Right cardiac atrium (tissue), 5 donors: ENCODE results near the gene UCKL1. TPM values are rescaled to one million over a fixed set of nuclear protein-coding genes. Genes with fewer than 3 reads are reported as not detected.

ENCODE experiments used
- ATAC-seq, 2 donors: fragments of 200-7000 bp; cut with Tn5 transposase; one replicate each; pipeline versions ENCODE4 v1.8.0 to v1.9.1; 2020; ENCODE audit warnings: moderate library complexity in 2 of 2, mild to moderate bottlenecking in 1 of 2
- DNase-seq, 3 donors: peaks; one replicate each; pipeline ENCODE4 v3.0.0-alpha.2; 2020
- H3K27ac ChIP-seq: one replicate; pipeline ENCODE4 v1.5.1; 2013; ENCODE audit warnings: mild to moderate bottlenecking, low read length, control low read depth, moderate library complexity
- H3K27me3 ChIP-seq: one replicate; pipeline ENCODE4 v1.6.1; 2013; ENCODE audit not compliant: control insufficient read depth, insufficient read depth
- H3K4me1 ChIP-seq: one replicate; pipeline ENCODE4 v1.6.1; 2013; ENCODE audit warnings: low read length; ENCODE audit not compliant: control insufficient read depth, insufficient read depth
- H3K4me3 ChIP-seq: one replicate; pipeline ENCODE4 v1.5.1; 2013; ENCODE audit warnings: low read length, control low read depth
- H3K9me3 ChIP-seq: one replicate; pipeline ENCODE4 v1.6.1; 2013; ENCODE audit warnings: low read length; ENCODE audit not compliant: control insufficient read depth
- WGBS: extraction: QIAGEN DNeasy Blood & Tissue Kit; methylation state at CpG from one replicate; pipeline ENCODE4 v1.1.7; 2013; 5-methylcytosine and 5-hydroxymethylcytosine counted together
- intact Hi-C, 4 donors: fragments of 100-400 bp; cut with DNase I; formaldehyde crosslinking; loops; one replicate each; pipeline versions ENCODE4 v1.11.0 to v1.14.0; 2022 to 2023
- polyA plus RNA-seq: library from polyadenylated mRNA; stranded (reverse); fragments of 200-250 nt; gene quantifications from one replicate; pipeline ENCODE4 v1.2.3, GENCODE V29; 2013
- total RNA-seq, 4 donors: library from RNA; stranded (reverse); fragmentation: NEBNext Ultra II Directional; extraction: Animal tissue kit (Norgen Biotek cat#: 25700); gene quantifications; one replicate each; pipeline ENCODE4 v1.2.1, GENCODE V29; 2021
- donor health status: healthy with polysubstance abuse.
- donor health status: DM: no; HTN: yes; CAD: no.
- donor health status: DM: no; HTN: no; CAD: no.
- donor health status: DM: no; HTN: yes; CAD: no; lungs with severe emphysema.
- donor health status: DM: yes; HTN: yes; CAD: no.

UCKL1 gene
- total and polyA plus RNA-seq, 5 donors: 35.5 to 47.0 (median 42.9) TPM

GRCh38 chr20:63958471-63958870 is 2.3 kb upstream of the UCKL1 start:
- ATAC-seq: no peak
- no peaks in the 10 kb centered on the region for H3K27me3 ChIP-seq
- no peak for DNase-seq
- 65% methylated on average over 4 of the region's 4 CpGs for WGBS
- intact Hi-C loops: loop anchor here in 1 of 4 donors (5.0 kb wide), 1 partner anchor 51 kb away; no protein-coding TSS in a partner anchor
- no peaks in the 10 kb centered on the region for H3K9me3 ChIP-seq
- H3K4me1 ChIP-seq: peaks cover 3% of the 10 kb centered on the region
- no peak overlapping the region for H3K4me3 ChIP-seq
- H3K27ac ChIP-seq: no peak overlapping the region

GRCh38 chr20:63957690-63958441 is 1.6 kb upstream of the UCKL1 start:
- 45% methylated on average over 13 of the region's 13 CpGs for WGBS
- Histone ChIP-seq H3K4me3 (no peak overlapping the region), H3K27ac (no peak overlapping the region), H3K4me1 (peaks cover 3% of the 10 kb centered on the region), H3K27me3 (no peaks in the 10 kb centered on the region), H3K9me3 (no peaks in the 10 kb centered on the region)
- DNase-seq: peak in 2 of 3 donors; percentile 63 to 76
- peak in 1 of 2 donors; percentile 1 for ATAC-seq
- intact Hi-C loops: loop anchor here in 1 of 4 donors (5.0 kb wide), 1 partner anchor 51 kb away; no protein-coding TSS in a partner anchor

- intact Hi-C loops: loop anchor here in 1 of 4 donors (5.0 kb wide), 1 partner anchor 50 kb away; no protein-coding TSS in a partner anchor
- ATAC-seq: peak; percentile 64 to 71
- Histone ChIP-seq H3K4me3 (peak overlapping the region; percentile 41), H3K27ac (no peak overlapping the region), H3K27me3 (no peaks in the 10 kb centered on the region), H3K4me1 (peaks cover 5% of the 10 kb centered on the region), H3K9me3 (no peaks in the 10 kb centered on the region)
- WGBS: 3% methylated on average over 28 of the region's 28 CpGs
- peak; percentile 80 to 92 (median 92) for DNase-seq
These were observed 931 bp upstream of the UCKL1 start for GRCh38 chr20:63957004-63957689.

GRCh38 chr20:63956664-63957003 is 418 bp upstream of the UCKL1 start:
- H3K9me3 ChIP-seq: no peaks in the 10 kb centered on the region
- intact Hi-C loops: loop anchor here in 1 of 4 donors (5.0 kb wide), 1 partner anchor 49 kb away; no protein-coding TSS in a partner anchor
- WGBS: under 1% methylated on average over 15 of the region's 15 CpGs
- peak overlapping the region; percentile 41 for H3K4me3 ChIP-seq
- peaks cover 8% of the 10 kb centered on the region for H3K4me1 ChIP-seq
- H3K27ac ChIP-seq: no peak overlapping the region
- no peaks in the 10 kb centered on the region for H3K27me3 ChIP-seq
- ATAC-seq (no peak), DNase-seq (no peak)

GRCh38 chr20:63955281-63955826 is 862 bp downstream of the UCKL1 start:
- Histone ChIP-seq H3K27me3 (no peaks in the 10 kb centered on the region), H3K9me3 (no peaks in the 10 kb centered on the region), H3K4me3 (peak overlapping the region; percentile 71), H3K4me1 (peaks cover 8% of the 10 kb centered on the region), H3K27ac (peak overlapping the region; percentile 85)
- under 1% methylated on average over 31 of the region's 31 CpGs for WGBS
- intact Hi-C loops: loop anchor here in 1 of 4 donors (5.0 kb wide), 1 partner anchor 48 kb away; no protein-coding TSS in a partner anchor
- peak; percentile 9 to 34 for ATAC-seq
- peak; percentile 64 to 86 (median 82) for DNase-seq

GRCh38 chr20:63953764-63954429 is 2.3 kb downstream of the UCKL1 start:
- Histone ChIP-seq H3K4me1 (peaks cover 13% of the 10 kb centered on the region), H3K9me3 (no peaks in the 10 kb centered on the region), H3K27ac (no peak overlapping the region), H3K4me3 (no peak overlapping the region), H3K27me3 (no peaks in the 10 kb centered on the region)
- WGBS: 55% methylated on average over 13 of the region's 13 CpGs
- DNase-seq (peak in 2 of 3 donors; percentile 52 to 63), ATAC-seq (no peak)
- intact Hi-C loops: no loop called here

- Histone ChIP-seq H3K4me3 (no peak overlapping the region), H3K9me3 (no peaks in the 10 kb centered on the region), H3K27ac (peak overlapping the region; percentile 90), H3K27me3 (no peaks in the 10 kb centered on the region), H3K4me1 (peaks cover 13% of the 10 kb centered on the region)
- intact Hi-C loops: no loop called here
- no peak for ATAC-seq
- 76% methylated on average over 14 of the region's 14 CpGs for WGBS
- DNase-seq: peak in 1 of 3 donors; percentile 55
These were observed 3.4 kb downstream of the UCKL1 start for GRCh38 chr20:63952769-63953168.

- DNase-seq: peak in 2 of 3 donors; percentile 61 to 69
- Histone ChIP-seq H3K27ac (peak overlapping the region; percentile 90), H3K4me3 (no peak overlapping the region), H3K4me1 (peaks cover 17% of the 10 kb centered on the region), H3K9me3 (no peaks in the 10 kb centered on the region), H3K27me3 (no peaks in the 10 kb centered on the region)
- intact Hi-C loops: no loop called here
- ATAC-seq: no peak
- 57% methylated on average over 15 of the region's 15 CpGs for WGBS
These were observed 4.0 kb downstream of the UCKL1 start for GRCh38 chr20:63952210-63952535.

- H3K4me3 ChIP-seq: no peak overlapping the region
- DNase-seq (peak in 2 of 3 donors; percentile 57 to 68), ATAC-seq (no peak)
- peak overlapping the region; percentile 90 for H3K27ac ChIP-seq
- WGBS: 58% methylated on average over 17 of the region's 17 CpGs
- intact Hi-C loops: no loop called here
- H3K27me3 ChIP-seq: no peaks in the 10 kb centered on the region
- H3K4me1 ChIP-seq: peaks cover 17% of the 10 kb centered on the region
- H3K9me3 ChIP-seq: no peaks in the 10 kb centered on the region
These were observed 4.6 kb downstream of the UCKL1 start for GRCh38 chr20:63951398-63952209.
